SK-N-SH (cell line): ENCODE measurements around the gene SLC12A4.

Experiments used
- EP300 ChIP-seq, 2 experiments: IDR thresholded peaks; 2 replicates each; pipeline versions ENCODE4 v1.4.0 to v1.6.1; 2012; ENCODE audit warnings: borderline replicate concordance in 1 of 2, low read depth in 1 of 2, low read length in 1 of 2
- FOXM1 ChIP-seq: IDR thresholded peaks from 2 replicates; pipeline ENCODE4 v1.4.0; 2012; ENCODE audit warnings: low read depth, mild to moderate bottlenecking
- TF ChIP-seq, protein P1 (sequence below): IDR thresholded peaks from 2 replicates; pipeline ENCODE4 v1.4.0; 2012; ENCODE audit warnings: low read depth, borderline replicate concordance
- TF ChIP-seq, protein P2 (sequence below): fragments of 200-600 bp; sonication (generic); IDR thresholded peaks from 2 replicates; pipeline ENCODE4 v1.6.1; 2017; ENCODE audit warnings: antibody characterized with exemption, mild to moderate bottlenecking, moderate library complexity
- TF ChIP-seq, protein P3 (sequence below): IDR thresholded peaks from 2 replicates; pipeline ENCODE4 v1.4.0; 2012; ENCODE audit warnings: low read depth
- TF ChIP-seq, protein P4 (sequence below): fragments of 150-350 bp; IDR thresholded peaks from 2 replicates; pipeline ENCODE4 v1.6.1; 2016; ENCODE audit warnings: mild to moderate bottlenecking, low read depth, low read length

DNA sequence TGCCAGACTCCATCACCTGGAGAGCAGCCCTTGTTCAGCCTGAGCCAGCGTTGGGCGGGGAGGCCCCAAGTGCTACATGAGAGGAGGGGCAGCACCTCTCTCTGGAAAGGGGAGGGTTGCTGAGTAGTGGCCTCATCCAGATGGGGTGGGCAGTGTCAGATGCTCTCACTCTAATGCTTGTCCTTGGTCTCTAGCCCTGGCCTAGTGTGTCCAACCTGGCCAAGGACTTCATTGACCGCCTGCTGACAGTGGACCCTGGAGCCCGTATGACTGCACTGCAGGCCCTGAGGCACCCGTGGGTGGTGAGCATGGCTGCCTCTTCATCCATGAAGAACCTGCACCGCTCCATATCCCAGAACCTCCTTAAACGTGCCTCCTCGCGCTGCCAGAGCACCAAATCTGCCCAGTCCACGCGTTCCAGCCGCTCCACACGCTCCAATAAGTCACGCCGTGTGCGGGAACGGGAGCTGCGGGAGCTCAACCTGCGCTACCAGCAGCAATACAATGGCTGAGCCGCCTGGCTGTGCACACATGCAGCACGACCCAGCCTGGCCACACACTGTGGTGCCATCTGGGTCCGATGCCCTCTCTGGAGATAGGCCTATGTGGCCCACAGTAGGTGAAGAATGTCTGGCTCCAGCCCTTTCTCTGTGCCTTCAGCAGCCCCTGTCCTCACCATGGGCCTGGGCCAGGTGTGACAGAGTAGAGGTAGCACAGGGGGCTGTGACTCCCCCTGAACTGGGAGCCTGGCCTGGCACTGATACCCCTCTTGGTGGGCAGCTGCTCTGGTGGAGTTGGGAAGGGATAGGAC lies 41.1 kb downstream of the SLC12A4 start:
- TF ChIP-seq, protein P1, sequence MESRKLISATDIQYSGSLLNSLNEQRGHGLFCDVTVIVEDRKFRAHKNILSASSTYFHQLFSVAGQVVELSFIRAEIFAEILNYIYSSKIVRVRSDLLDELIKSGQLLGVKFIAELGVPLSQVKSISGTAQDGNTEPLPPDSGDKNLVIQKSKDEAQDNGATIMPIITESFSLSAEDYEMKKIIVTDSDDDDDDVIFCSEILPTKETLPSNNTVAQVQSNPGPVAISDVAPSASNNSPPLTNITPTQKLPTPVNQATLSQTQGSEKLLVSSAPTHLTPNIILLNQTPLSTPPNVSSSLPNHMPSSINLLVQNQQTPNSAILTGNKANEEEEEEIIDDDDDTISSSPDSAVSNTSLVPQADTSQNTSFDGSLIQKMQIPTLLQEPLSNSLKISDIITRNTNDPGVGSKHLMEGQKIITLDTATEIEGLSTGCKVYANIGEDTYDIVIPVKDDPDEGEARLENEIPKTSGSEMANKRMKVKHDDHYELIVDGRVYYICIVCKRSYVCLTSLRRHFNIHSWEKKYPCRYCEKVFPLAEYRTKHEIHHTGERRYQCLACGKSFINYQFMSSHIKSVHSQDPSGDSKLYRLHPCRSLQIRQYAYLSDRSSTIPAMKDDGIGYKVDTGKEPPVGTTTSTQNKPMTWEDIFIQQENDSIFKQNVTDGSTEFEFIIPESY = no peak
- TF ChIP-seq, protein P2, sequence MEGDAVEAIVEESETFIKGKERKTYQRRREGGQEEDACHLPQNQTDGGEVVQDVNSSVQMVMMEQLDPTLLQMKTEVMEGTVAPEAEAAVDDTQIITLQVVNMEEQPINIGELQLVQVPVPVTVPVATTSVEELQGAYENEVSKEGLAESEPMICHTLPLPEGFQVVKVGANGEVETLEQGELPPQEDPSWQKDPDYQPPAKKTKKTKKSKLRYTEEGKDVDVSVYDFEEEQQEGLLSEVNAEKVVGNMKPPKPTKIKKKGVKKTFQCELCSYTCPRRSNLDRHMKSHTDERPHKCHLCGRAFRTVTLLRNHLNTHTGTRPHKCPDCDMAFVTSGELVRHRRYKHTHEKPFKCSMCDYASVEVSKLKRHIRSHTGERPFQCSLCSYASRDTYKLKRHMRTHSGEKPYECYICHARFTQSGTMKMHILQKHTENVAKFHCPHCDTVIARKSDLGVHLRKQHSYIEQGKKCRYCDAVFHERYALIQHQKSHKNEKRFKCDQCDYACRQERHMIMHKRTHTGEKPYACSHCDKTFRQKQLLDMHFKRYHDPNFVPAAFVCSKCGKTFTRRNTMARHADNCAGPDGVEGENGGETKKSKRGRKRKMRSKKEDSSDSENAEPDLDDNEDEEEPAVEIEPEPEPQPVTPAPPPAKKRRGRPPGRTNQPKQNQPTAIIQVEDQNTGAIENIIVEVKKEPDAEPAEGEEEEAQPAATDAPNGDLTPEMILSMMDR = no peak
- TF ChIP-seq, protein P3, sequence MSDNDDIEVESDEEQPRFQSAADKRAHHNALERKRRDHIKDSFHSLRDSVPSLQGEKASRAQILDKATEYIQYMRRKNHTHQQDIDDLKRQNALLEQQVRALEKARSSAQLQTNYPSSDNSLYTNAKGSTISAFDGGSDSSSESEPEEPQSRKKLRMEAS = no peak
- TF ChIP-seq, protein P4, sequence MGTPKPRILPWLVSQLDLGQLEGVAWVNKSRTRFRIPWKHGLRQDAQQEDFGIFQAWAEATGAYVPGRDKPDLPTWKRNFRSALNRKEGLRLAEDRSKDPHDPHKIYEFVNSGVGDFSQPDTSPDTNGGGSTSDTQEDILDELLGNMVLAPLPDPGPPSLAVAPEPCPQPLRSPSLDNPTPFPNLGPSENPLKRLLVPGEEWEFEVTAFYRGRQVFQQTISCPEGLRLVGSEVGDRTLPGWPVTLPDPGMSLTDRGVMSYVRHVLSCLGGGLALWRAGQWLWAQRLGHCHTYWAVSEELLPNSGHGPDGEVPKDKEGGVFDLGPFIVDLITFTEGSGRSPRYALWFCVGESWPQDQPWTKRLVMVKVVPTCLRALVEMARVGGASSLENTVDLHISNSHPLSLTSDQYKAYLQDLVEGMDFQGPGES = no peak
- no peak for TF ChIP-seq FOXM1
- no peak for TF ChIP-seq EP300 (IDR thresholded peaks at IDR 0.05; ENCODE audit: borderline replicate concordance in 1 of 2, low read depth in 1 of 2, low read length in 1 of 2)
